B cell (primary cell): Measurements from ENCODE around the gene MCM3AP.

Source experiments
- EZH2 ChIP-seq: IDR thresholded peaks from 2 replicates; pipeline ENCODE4 v1.6.1; 2012; ENCODE audit warnings: borderline replicate concordance, low read depth, mild to moderate bottlenecking, moderate library complexity, low read length; ENCODE audit not compliant: insufficient read depth, poor library complexity, severe bottlenecking
- TF ChIP-seq, protein P1 (sequence below): fragments of 200-600 bp; IDR thresholded peaks from one replicate; pipeline ENCODE4 v1.8.0; 2022; ENCODE audit warnings: antibody characterized with exemption, mild to moderate bottlenecking

DNA sequence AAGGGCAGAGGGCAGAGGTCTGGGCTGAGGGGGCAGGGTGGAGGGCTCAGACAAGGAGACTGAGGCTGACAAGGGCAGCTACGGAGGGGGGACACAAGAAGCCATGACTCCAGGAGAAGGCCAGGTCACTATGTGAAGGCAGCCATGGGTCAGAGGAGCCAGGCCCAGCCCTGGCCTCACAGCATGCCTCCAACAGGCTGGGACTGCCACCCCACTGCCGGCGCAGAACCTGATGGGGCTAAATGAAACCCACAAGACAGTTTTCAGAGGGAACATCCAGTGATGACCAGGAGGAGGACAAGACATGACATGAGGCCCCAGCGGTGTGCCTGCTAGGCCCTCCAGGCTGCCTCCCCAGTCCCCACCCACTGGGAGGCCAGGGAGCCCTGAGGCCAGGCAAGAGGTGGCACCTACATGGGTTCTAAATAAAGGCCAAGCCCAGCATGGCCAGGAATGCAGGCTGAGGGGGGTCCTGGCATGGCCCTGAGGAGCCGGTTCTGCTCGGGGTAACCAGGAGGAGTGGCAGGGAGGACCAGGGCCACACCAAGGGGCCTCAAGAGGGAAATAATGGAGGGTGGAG, 29.6 kb downstream of the MCM3AP start:
- TF ChIP-seq, protein P1, sequence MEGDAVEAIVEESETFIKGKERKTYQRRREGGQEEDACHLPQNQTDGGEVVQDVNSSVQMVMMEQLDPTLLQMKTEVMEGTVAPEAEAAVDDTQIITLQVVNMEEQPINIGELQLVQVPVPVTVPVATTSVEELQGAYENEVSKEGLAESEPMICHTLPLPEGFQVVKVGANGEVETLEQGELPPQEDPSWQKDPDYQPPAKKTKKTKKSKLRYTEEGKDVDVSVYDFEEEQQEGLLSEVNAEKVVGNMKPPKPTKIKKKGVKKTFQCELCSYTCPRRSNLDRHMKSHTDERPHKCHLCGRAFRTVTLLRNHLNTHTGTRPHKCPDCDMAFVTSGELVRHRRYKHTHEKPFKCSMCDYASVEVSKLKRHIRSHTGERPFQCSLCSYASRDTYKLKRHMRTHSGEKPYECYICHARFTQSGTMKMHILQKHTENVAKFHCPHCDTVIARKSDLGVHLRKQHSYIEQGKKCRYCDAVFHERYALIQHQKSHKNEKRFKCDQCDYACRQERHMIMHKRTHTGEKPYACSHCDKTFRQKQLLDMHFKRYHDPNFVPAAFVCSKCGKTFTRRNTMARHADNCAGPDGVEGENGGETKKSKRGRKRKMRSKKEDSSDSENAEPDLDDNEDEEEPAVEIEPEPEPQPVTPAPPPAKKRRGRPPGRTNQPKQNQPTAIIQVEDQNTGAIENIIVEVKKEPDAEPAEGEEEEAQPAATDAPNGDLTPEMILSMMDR: no peak
- TF ChIP-seq EZH2: no peak
